Transverse colon (tissue), 3 donors: ENCODE measurements around the gene SCEL.

Source experiments
- CTCF ChIP-seq, 5 experiments: fragments of 200-600 bp in 3 of 5; fragments of 450-650 bp in 2 of 5; sonication (generic) in 3 of 5; IDR thresholded peaks; 1 replicate in 2 of 5; 2 replicates in 3 of 5; pipeline ENCODE4 v1.5.1; 2016 to 2017; ENCODE audit warnings: antibody characterized with exemption in 5 of 5, inconsistent platforms in 3 of 5, mild to moderate bottlenecking in 2 of 5, moderate library complexity in 1 of 5
- EP300 ChIP-seq: sonication (generic); formaldehyde crosslinking; IDR thresholded peaks from one replicate; pipeline ENCODE4 v1.6.1; 2017; ENCODE audit warnings: antibody characterized with exemption, low read depth
- POLR2A ChIP-seq: fragments of 450-650 bp; IDR thresholded peaks from one replicate; pipeline ENCODE4 v1.6.1; 2016; ENCODE audit warnings: antibody characterized with exemption, mild to moderate bottlenecking, moderate library complexity

- TF ChIP-seq CTCF (IDR thresholded peaks at IDR 0.05), result no peak
- TF ChIP-seq POLR2A, result no peak
- TF ChIP-seq EP300, result no peak
Measured at GRCh38 chr13:77502104-77502720, 33.3 kb upstream of the SCEL start.
